GM23248 (cell line): ENCODE results near the gene GLYR1. TPM values are rescaled to one million over a fixed set of nuclear protein-coding genes. Genes with fewer than 3 reads are reported as not detected.

Experiments
- DNase-seq: peaks from one replicate; pipeline ENCODE4 v3.0.0-alpha.2; 2015
- H2AFZ ChIP-seq: fragments of 200-600 bp; sonication (generic); 2 replicates; pipeline ENCODE4 v1.6.1; 2016; ENCODE audit warnings: antibody characterized with exemption
- H3F3A ChIP-seq: fragments of 200-600 bp; sonication (generic); 2 replicates; pipeline ENCODE4 v1.6.1; 2016; ENCODE audit warnings: mild to moderate bottlenecking, antibody characterized with exemption, mixed run types; ENCODE audit not compliant: insufficient read depth
- H3K27ac ChIP-seq: fragments of 200-600 bp; sonication (generic); 2 replicates; pipeline ENCODE4 v1.5.1; 2016; ENCODE audit warnings: mild to moderate bottlenecking
- H3K27me3 ChIP-seq: fragments of 200-600 bp; sonication (generic); replicated peaks from 2 replicates; pipeline ENCODE4 v1.6.1; 2016; ENCODE audit warnings: mild to moderate bottlenecking; ENCODE audit not compliant: insufficient read depth
- H3K36me3 ChIP-seq: fragments of 200-600 bp; sonication (generic); 2 replicates; pipeline ENCODE4 v1.6.1; 2016; ENCODE audit warnings: low read depth, mild to moderate bottlenecking
- H3K4me1 ChIP-seq: fragments of 200-600 bp; sonication (generic); 2 replicates; pipeline ENCODE4 v1.6.1; 2016; ENCODE audit warnings: mild to moderate bottlenecking; ENCODE audit not compliant: insufficient read depth
- H3K4me2 ChIP-seq: fragments of 200-600 bp; sonication (generic); one replicate; pipeline ENCODE4 v1.6.1; 2016; ENCODE audit warnings: mild to moderate bottlenecking; ENCODE audit not compliant: unreplicated experiment
- H3K4me3 ChIP-seq: fragments of 200-600 bp; sonication (generic); 2 replicates; pipeline ENCODE4 v1.5.1; 2016; ENCODE audit warnings: mild to moderate bottlenecking
- H3K79me2 ChIP-seq: fragments of 200-600 bp; sonication (generic); 2 replicates; pipeline ENCODE4 v1.6.1; 2016; ENCODE audit warnings: mild to moderate bottlenecking; ENCODE audit not compliant: insufficient read depth
- H3K9ac ChIP-seq: fragments of 200-600 bp; sonication (generic); 2 replicates; pipeline ENCODE4 v1.6.1; 2016; ENCODE audit warnings: mild to moderate bottlenecking
- H3K9me2 ChIP-seq: fragments of 200-600 bp; sonication (generic); 2 replicates; pipeline ENCODE4 v1.6.1; 2016; ENCODE audit warnings: mixed run types, mild to moderate bottlenecking, moderate library complexity; ENCODE audit not compliant: insufficient read depth
- H3K9me3 ChIP-seq: fragments of 200-600 bp; sonication (generic); one replicate; pipeline ENCODE4 v1.6.1; 2017; ENCODE audit warnings: low read depth
- H4K20me1 ChIP-seq: fragments of 200-600 bp; sonication (generic); 2 replicates; pipeline ENCODE4 v1.6.0; 2016; ENCODE audit not compliant: insufficient read depth
- EZH2 ChIP-seq: fragments of 200-600 bp; sonication (generic); IDR thresholded peaks from 2 replicates; pipeline ENCODE4 v1.6.1; 2018; ENCODE audit warnings: antibody characterized with exemption, mild to moderate bottlenecking; ENCODE audit not compliant: insufficient read depth, poor library complexity, severe bottlenecking
- EZH2phosphoT487 ChIP-seq: fragments of 200-600 bp; sonication (generic); IDR thresholded peaks from 2 replicates; pipeline ENCODE4 v1.6.1; 2018; ENCODE audit warnings: antibody characterized with exemption, moderate library complexity, mild to moderate bottlenecking, low read depth; ENCODE audit not compliant: insufficient read depth
- whole genome bisulfite sequencing, 2 experiments: methylation state at CpG; one replicate each; pipeline ENCODE4 v1.1.6; 2015 to 2017; ENCODE audit warnings: low lambda C conversion rate in 2 of 2, low coverage in 1 of 2; ENCODE audit errors: missing lambda C conversion rate in 2 of 2; 5-methylcytosine and 5-hydroxymethylcytosine counted together
- in situ Hi-C: fragments of 300-500 bp; cut with MboI; formaldehyde crosslinking; loops from 2 replicates; pipeline ENCODE4 v1.15.0; 2020
- polyA plus RNA-seq: library from polyadenylated mRNA; unstranded; fragments of >200 nt; fragmentation: Nextera tagmentation; extraction: Ambion mirVana; gene quantifications from 2 replicates; pipeline ENCODE4 v1.2.1, GENCODE V29; 2016
- total RNA-seq: library from RNA; depleted of rRNA; stranded (reverse); fragments of >200 nt; shearing (Covaris generic); gene quantifications from 2 replicates; pipeline ENCODE4 v1.2.3, GENCODE V29; 2014

GLYR1 gene
- total and polyA plus RNA-seq, 2 experiments from 2014 or later: 31.2 to 39.9 TPM

DNA sequence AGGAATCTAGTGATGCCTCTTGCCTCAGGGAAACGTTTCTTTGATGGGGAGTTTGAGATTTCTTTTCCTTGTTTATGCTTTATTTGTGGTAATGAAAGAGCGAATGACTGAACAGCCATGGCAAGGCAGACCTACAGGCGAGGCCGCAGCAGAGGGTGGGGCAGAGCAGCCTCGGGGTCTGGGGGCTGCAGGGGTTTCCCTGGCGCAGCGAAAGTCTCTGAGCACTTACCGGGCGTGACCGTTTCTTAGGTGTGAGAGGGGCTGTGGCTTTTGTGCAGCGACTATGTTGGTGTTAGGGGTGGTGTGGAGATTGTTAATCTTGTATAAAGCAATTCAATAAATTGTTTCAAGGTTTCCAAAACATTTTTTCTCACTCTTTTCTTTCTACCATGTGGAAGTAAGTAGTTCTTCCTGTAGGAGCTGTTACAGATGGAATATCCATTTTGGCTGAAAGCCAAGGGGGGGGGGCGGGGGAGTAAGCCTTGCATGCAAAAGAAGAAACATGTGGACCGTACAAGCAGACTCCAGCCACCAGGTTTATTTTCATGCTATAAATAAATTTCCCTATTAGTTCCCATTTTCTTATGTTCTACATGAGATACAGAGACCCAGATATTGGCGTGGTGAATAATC, 35.0 kb upstream of the GLYR1 start:
- Histone ChIP-seq H3K36me3 (peaks cover 44% of the 10 kb centered on the region), H4K20me1 (no peaks in the 10 kb centered on the region), H3K4me3 (no peak overlapping the region), H3K9ac (no peak overlapping the region), H3K4me1 (peaks cover 8% of the 10 kb centered on the region; the same call in 1 of the 2 replicates), H3K9me2 (no peaks in the 10 kb centered on the region), H2AFZ (no peak overlapping the region), H3K27ac (no peak overlapping the region), H3K4me2 (no peak overlapping the region), H3K9me3 (no peaks in the 10 kb centered on the region), H3K79me2 (no peaks in the 10 kb centered on the region), H3F3A (peaks cover 14% of the 10 kb centered on the region), H3K27me3 (no peaks in the 10 kb centered on the region)
- in situ Hi-C loops: no loop called here
- TF ChIP-seq EZH2phosphoT487 (no peak), EZH2 (no peak)
- DNase-seq: peak; percentile 38
- WGBS, 2 experiments: 61 to 63% methylated on average over 14 of the region's 14 CpGs

DNA sequence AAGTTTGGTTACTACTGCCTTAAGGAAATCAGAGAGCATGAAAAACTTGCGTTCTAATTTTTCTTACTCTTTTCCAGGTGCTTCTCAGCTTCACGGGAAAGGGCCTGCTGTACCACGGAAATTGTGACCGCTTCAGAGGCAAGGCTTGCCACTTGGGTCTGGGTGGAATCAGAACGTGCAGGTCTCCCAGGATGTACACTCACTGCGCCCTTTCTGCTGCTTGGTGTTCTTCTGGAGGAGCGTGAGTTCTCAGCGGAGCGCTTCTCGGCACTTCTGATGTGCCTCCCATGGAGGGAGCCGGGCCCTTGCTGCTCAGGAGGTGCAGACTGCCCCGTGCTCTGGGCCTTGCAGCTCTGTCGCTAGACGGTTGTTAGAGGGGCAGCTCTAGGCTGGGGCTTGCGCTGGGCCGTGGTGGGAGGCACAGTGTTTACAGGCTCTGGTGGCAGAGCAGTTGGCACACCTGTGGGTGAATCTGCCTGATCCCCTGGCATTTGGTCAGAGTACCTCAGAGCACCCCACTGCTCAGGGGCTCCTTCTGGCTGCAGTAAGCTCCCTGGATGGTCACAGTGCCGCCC, 33.0 kb upstream of the GLYR1 start:
- WGBS, 2 experiments: 93 to 95% methylated on average over 17 of the region's 17 CpGs
- Histone ChIP-seq H3K36me3 (peaks cover 31% of the 10 kb centered on the region), H3K27ac (no peak overlapping the region), H3K9me2 (no peaks in the 10 kb centered on the region), H3K4me1 (peaks cover 8% of the 10 kb centered on the region; the same call in 1 of the 2 replicates), H3K79me2 (no peaks in the 10 kb centered on the region), H2AFZ (no peak overlapping the region), H3K4me2 (no peak overlapping the region), H4K20me1 (no peaks in the 10 kb centered on the region), H3K9me3 (no peaks in the 10 kb centered on the region), H3F3A (peaks cover 14% of the 10 kb centered on the region), H3K4me3 (no peak overlapping the region), H3K27me3 (no peaks in the 10 kb centered on the region), H3K9ac (no peak overlapping the region)
- no peak for DNase-seq
- no peak for TF ChIP-seq EZH2phosphoT487
- in situ Hi-C loops: no loop called here

DNA sequence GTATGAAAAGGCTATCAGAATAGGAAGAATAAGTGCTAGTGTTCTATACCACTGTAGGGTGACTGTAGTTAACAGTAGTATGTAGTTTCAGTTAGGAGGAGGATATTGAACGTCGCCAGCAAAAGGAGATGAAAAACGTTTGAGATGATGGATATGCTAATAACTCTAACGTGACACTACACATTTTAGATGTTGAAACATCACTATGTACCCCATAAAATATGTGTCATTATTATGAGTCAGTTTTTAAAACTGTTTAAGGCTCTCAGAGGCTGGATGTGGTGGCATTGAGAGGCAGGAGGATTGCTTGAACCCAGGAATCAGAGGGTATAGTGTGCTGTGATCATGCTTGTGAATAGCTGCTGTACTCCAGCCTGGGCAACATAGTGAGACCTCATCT, 32.0 kb upstream of the GLYR1 start:
- Histone ChIP-seq H2AFZ (no peak overlapping the region), H3K4me3 (no peak overlapping the region), H3K27me3 (no peaks in the 10 kb centered on the region), H3K79me2 (no peaks in the 10 kb centered on the region), H3K9me2 (no peaks in the 10 kb centered on the region), H3K27ac (no peak overlapping the region), H3F3A (peaks cover 14% of the 10 kb centered on the region), H3K9ac (no peak overlapping the region), H3K4me1 (peaks cover 8% of the 10 kb centered on the region; the same call in 1 of the 2 replicates), H3K9me3 (no peaks in the 10 kb centered on the region), H4K20me1 (no peaks in the 10 kb centered on the region), H3K4me2 (no peak overlapping the region), H3K36me3 (peaks cover 31% of the 10 kb centered on the region)
- DNase-seq: peak; percentile 60
- TF ChIP-seq EZH2phosphoT487 (no peak), EZH2 (no peak)
- 24 to 34% methylated on average over 4 of the region's 4 CpGs for WGBS, 2 experiments
- in situ Hi-C loops: no loop called here

DNA sequence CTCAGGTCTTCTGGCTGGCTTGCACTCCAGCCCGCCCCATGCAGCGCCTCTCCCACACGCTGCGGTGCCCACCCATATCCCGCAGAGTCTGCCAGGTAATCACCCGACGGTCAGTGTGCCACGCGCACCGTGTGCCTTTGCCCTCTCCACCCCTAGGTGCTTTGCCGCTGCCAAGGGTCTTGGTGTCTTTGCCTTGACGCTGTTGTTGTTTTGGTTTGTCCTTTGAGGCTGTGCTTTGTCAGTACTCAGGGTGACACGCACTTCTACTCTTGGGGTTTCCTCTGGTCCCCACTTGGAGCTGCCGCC, 30.2 kb upstream of the GLYR1 start:
- in situ Hi-C loops: no loop called here
- no peaks in the 10 kb centered on the region for H4K20me1 ChIP-seq
- WGBS, 2 experiments: 89 to 94% methylated on average over 14 of the region's 14 CpGs

More for the DNA sequence above, 30.2 kb upstream of the GLYR1 start:
- H3K9me2 ChIP-seq: no peaks in the 10 kb centered on the region
- H3K4me2 ChIP-seq: no peak overlapping the region
- H3K36me3 ChIP-seq: peaks cover 36% of the 10 kb centered on the region
- peaks cover 5% of the 10 kb centered on the region; the same call in 1 of the 2 replicates for H3K4me1 ChIP-seq
- no peak overlapping the region for H3K9ac ChIP-seq
- no peak overlapping the region for H2AFZ ChIP-seq
- no peaks in the 10 kb centered on the region for H3K27me3 ChIP-seq
- no peaks in the 10 kb centered on the region for H3K79me2 ChIP-seq
- no peaks in the 10 kb centered on the region for H3K9me3 ChIP-seq
- DNase-seq: no peak
- H3F3A ChIP-seq: peaks cover 7% of the 10 kb centered on the region
- no peak overlapping the region for H3K4me3 ChIP-seq
- no peak overlapping the region for H3K27ac ChIP-seq
- TF ChIP-seq EZH2phosphoT487 (no peak), EZH2 (no peak)
